Measurements from ENCODE around the gene AXIN1.

- no peak for TF ChIP-seq CTCF (conservative IDR thresholded peaks at IDR 0.05; ENCODE audit: low read depth, low read length)
- TF ChIP-seq EZH2 (IDR thresholded peaks at IDR 0.05; ENCODE audit: low read length, unreplicated experiment): no peak
- TF ChIP-seq EZH2phosphoT487 (IDR thresholded peaks at IDR 0.05; ENCODE audit: borderline replicate concordance, low read length): no peak
These were observed 81.9 kb downstream of the AXIN1 start for GRCh38 chr16:270381-271255.

Data from PC-3 (cell line).